Measurements from ENCODE around the gene NCS1. TPM values are rescaled to one million over a fixed set of nuclear protein-coding genes. Genes with fewer than 3 reads are reported as not detected.
A peak's percentile ranks its signal among the peaks of the same experiment; 100 is the strongest.

The NCS1 gene
- polyA plus RNA-seq, 3 donors, result 26.1 to 31.0 (median 28.7) TPM

DNA sequence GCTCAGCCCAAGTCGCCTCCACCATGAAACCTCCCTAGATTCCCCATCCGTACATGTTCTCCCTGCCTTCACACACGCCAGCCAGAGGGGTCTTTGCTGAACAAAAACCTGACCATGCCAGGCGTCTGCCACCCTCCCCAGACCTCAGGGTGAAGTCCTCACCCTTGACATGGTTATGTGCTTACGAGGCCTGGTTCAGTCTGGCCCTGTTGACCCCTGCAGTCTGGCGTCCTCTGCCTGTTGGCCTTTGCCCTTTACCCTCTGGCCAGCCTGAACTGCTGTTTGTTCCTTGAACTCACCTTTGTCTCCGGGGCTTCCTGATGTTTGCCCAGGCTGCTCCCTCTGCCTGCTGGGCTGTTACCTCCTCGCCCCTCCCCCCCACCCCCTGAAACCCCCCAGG, 29.8 kb downstream of the NCS1 start:
- no peak for DNase-seq (ENCODE audit: extremely low read depth in 1 of 11, low read depth in 9 of 11, low spot score in 4 of 11)

DNA sequence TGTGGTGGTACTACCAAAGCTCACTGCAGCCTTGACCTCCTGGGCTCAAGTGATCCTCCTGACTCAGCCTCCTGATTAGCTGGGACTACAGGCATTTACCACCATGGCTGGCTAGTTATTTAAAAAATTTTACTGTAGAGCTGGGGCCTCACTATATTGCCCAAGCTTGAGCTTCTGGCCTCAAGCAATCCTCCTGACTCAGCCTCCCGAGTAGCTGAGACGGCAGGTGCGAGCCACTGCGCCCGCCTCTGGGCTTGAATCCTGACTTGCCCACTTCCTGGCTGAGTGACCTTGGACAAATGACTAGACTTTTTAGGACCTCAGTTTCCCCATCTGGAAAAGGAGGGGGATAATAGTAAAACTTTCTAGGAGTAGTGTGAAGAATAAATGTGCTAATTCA, 32.1 kb downstream of the NCS1 start:
- DNase-seq (ENCODE audit: extremely low read depth in 1 of 11, low read depth in 9 of 11, low spot score in 4 of 11), result no peak

DNA sequence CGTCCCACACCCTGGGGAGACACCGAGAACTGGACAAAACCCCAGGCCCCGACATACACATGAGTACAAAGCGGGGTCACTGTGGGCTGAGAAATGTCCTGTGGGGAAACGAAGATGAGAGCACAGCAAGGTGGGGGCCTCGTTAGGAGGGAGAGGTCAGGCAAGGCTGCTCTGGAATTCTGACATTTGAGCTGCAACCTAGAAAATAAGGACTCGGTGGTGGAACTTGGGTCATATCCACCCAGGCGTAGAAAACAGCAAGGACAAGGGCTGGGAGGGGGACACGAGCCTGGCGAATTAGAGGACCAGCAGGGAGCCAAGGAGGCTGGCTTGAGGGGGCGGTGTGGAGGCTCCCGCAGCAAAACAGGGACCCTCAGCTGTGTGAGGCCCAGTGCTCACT, 32.8 kb downstream of the NCS1 start:
- no peak for DNase-seq (ENCODE audit: extremely low read depth in 1 of 11, low read depth in 9 of 11, low spot score in 4 of 11)

DNA sequence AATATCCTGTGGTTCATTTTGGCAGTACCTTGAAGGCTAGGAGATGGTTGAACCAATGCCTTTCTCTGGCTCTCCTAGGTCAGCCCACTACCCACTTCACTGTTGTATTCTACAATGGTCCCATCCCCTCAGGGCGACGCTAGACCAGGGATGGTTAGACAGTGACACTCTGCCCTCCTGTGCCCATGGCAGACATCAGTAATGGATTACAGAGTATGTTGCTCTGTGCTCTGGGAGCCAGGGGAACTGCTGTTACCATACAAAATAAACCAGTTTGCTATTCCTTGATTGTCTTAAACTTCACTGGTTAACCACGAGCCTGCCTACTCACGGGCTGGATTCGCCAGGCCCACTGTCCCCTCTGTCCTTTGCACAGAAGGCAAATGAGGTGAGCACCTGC, 33.7 kb downstream of the NCS1 start:
- DNase-seq (ENCODE audit: extremely low read depth in 1 of 11, low read depth in 9 of 11, low spot score in 4 of 11), result no peak

DNA sequence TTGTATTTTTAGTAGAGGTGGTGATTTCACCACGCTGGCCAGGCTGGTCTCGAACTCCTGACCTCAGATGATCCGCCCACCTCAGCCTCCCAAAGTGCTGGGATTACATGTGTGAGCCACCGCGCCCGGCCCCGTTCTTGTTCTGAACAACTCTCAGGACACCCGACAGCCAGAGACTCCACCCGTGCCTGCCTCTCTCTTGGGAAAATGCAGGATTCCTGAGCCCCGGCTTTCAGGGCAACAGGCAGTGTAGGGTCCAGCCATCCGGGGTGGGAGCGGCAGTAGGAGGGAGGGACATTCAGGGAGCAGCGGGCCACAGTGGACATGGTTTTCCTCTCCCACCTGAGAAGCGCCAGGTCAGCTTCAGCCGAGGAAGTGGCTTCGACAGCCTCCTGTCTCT, 34.4 kb downstream of the NCS1 start:
- no peak for DNase-seq (ENCODE audit: extremely low read depth in 1 of 11, low read depth in 9 of 11, low spot score in 4 of 11)

DNA sequence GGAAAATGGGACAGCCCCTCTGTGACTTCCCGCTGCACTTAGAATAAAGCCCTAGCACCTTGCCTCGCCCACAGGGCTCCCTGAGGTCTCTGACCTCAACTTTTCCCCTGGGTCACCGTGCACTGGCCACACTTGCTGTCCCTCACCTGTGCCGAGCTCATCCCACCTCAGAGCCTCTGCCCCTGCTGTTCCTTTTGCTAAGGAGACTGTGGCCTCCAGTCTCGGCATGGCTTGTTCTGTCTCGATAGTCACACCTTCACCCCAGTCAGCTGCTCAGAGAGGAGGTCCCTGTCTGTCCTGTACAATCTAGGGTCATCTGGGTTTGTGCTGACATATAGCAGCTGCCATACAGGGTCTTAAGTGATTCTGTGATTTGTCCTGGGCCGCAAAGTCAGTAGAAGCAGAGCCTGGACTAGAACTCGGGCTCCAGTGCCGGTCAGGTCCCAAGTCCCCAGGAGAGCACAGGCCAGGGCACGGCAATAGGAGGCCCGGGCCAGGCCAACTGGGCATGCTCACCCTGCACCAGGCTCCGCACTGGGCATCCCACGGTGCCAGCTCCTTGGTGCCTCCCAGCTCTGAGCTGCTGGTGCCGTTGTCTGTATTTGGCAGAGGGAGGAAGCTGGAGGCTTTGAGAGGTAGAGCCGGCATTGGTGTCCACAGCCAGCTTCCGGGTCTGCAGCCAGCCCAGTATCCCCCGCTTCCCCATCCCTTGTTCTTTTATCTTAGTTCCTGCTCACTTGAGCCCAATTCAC, 35.2 kb downstream of the NCS1 start:
- no peak for DNase-seq (ENCODE audit: extremely low read depth in 1 of 11, low read depth in 9 of 11, low spot score in 4 of 11)

DNA sequence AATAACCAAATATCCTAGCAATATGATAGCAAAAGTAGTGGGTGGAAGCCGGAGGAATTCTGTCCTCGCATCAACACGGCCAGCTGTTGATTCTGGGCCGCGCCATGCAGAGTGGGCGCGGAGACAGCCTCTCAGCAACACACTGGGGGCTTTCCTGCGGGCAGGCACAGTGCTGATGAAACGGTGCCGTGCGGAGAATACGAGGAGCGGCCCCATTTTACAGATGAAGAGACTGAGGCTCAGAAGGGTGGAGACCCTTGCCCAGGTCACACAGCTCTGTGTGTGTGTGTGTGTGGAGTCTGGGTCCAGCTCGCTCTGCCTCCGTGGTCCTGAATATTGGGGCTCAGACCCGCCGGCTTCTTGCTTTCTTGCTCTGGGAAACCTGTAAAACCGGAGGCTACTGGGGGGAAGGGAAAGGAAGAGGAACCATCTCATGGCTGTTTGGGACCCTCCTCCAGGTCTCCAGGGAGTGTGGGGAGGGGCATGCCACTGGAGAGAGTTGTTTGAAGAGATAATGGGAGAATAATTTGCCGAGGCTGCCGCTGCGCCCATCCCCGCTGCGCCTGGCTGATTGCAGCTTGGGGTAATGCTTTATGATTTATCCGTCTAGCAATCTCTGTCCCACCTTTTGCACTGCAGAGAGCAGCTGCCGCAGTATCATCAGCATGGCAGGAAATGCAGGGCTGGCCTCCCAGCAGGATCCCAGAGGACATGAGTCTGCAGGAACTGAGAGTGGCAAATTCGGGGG, 36.6 kb downstream of the NCS1 start:
- DNase-seq (ENCODE audit: extremely low read depth in 1 of 11, low read depth in 9 of 11, low spot score in 4 of 11), result no peak

DNA sequence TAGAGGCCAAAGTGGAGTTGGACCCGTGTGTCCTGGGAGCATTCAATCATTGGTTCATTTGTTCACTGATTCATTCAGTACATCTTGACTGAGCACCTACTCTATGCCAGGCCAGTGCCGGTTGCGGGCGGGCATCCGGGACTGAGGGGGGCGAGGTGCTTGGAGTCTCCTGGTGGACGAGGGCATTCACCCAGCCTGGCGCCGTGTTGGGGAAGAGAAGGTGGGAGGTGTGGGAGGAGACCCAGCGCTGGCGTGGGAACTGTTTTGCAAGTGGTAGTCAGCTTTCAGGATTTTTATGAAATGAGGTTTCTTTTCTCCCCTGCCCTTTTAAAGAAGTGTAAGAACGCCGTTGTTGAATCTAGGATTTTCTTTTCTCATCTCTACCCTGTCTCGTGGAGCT, 37.2 kb downstream of the NCS1 start:
- no peak for DNase-seq (ENCODE audit: extremely low read depth in 1 of 11, low read depth in 9 of 11, low spot score in 4 of 11)

DNA sequence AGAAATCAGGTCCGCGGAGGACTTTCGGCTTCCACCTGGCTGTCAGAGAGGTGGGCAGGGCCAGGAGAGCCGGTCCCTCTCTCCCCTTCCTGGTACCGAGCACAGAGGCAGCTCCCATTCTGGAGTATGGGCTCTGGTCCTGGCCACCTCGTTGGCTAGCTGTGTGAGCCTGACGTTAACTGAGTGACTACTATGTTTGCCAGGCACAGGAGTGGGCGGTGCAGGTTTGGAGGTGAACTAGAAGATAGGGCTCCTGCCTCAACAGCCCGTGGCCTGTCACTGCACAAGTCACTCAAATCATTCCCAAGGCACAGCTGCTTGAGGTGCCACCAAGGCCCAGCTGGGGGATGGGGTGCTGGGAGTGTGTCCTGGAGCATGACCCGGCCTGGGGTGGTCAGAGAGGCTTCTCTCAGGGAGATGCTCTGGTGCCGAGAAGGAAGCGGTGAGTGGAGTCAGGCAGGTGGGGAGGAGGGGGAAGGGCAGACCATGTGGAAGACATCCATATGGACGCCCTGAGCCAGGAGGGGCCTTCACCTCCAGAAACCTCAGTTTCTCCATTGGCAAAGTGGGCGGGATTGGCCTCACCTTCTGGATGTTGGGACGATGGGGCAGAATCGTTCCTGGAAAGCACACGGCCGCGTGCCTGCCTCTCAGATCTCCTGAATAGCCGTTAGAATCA, 39.5 kb downstream of the NCS1 start:
- DNase-seq (ENCODE audit: extremely low read depth in 1 of 11, low read depth in 9 of 11, low spot score in 4 of 11), result no peak

DNA sequence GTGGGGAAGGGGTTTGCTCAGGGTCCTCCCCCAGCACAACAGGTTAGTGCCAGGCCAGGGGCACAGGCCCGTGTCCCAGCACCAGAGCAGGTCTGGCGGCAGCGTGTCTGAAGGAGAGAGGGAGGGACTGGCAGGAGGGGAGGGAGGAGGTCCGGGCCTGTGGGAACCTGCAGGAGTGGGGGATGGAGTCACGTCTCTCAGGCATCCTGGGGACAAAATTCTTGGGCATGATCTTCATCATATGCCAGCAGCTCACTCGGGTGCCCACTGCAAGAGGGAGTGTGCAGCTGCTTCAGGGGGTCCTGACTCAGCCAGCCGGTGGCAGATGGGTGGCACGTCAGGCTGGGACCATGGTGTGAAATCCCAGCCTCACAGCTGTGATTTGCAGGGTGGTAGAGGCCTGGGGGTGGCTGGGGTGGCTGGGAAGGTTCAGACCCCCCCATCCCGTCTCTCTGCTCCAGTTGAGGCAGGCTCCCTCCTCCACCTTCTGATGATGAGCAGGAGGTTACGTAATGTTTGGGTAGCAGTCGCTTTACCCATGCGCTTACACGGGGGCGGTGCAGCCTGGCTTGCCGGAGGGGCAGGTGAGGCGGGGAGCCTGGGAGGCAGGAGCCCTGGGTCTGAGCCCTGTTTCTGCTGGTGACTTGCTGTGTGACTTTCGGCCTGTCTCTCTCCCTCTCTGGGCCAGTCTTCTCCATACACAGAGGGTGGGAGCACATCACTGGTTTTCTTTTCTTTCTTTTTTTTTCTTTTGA, 40.5 kb downstream of the NCS1 start:
- DNase-seq (ENCODE audit: extremely low read depth in 1 of 11, low read depth in 9 of 11, low spot score in 4 of 11), result no peak

DNA sequence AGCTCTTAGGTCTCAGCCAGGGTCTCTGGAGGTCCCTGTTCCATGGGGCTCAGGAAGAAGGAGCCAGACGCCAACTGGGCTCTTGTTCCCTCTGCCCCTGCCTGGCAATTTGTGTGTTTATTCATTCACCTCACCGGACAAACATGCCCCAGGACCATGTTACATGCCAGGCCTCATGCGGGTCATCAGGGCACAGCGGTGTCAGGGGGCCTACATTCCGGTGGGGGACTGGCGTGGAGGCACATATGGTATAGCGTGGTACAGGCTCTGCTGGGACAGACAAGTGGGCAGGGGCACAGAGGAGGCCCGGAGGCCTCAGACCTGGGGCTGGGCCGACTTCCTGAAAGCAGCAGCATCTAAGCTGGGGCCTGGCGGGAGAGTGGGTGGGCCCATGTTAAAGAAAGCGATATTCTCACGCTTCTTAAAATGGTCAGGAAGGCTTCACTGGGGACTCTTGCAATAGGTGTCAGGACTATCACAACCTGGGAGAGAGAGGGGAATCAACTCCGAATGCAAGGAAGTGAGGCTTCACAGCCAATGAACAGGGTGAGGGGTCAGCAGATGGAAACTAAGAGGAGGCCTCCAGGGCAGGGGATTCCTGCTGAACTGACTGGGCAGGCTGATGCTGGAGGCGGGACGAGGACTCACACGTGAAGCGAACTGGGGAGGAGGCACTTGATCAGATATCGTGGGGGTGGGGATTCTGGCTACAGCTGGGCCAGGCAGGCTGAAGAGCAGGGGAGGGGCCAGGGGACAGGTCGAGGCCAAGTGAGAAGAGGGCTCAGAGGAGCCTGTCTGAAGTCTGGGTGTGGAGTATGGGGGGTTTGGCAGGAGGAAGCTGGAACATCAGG, 41.9 kb downstream of the NCS1 start:
- no peak for DNase-seq (ENCODE audit: extremely low read depth in 1 of 11, low read depth in 9 of 11, low spot score in 4 of 11)

DNA sequence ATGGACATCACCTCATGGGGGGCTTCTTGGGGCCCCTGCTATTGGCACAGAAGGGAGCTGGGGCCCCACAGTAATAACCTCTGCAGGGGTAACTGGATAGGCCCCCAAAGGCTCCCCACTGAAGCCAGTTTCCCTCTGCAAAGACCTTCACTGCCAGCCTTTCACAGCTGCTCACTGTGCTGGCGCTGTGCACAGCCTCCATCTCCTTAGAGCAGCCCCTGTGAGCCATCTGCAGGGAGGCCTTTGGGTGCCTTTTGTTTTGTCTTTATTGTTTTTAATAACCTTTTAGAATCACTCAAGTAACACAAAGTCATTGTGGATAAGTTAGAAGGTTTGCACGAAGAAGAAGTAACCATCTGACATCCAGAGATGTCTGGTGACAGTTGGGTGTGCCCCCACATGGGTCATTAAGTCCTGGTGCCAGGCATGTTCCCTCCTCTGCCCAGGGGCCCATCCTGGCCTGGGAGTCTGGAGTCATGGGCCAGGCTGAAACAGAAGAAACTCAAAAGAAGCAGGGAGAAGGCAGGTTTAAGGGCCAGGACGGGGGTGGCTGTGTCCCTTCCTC, 42.7 kb downstream of the NCS1 start:
- no peak for DNase-seq (ENCODE audit: extremely low read depth in 1 of 11, low read depth in 9 of 11, low spot score in 4 of 11)

DNA sequence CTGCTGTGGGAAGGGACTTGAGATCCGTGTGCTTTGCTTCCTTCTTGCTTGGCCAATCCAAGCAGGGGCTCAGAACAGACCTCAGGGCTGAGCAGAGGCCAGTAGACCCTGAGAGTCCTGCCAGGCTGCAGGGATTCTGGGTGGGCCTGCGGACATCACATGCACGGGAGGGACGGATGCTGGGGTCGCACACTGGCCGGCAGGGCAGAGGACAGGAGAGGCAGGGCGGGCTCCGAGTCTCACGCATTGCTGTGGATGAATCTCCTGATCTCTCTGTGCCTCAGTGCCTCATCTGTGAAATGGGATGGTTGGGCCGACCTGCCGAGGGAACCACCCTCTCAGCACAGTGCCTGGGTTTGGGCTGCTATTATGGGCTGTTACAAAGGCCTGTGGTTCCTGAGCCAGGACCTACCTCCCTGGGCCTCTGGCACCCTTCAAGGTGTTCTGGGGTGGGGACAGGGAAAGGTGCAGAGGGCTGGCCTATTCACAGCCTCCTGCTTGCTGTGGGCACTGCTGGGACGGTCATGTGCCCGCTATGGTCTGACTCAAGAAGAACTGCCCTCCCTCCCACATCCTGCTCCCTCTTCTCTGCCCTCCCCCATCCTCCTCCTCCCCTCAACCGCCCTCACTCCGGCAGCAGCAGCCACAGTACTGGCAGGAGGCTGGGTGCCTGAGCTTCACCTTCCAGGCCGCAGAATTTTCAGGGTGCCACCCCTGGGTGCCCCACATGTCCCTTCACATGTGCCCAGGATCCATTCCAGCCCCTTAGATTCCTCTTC, 43.3 kb downstream of the NCS1 start:
- DNase-seq (ENCODE audit: extremely low read depth in 1 of 11, low read depth in 9 of 11, low spot score in 4 of 11), result no peak

DNA sequence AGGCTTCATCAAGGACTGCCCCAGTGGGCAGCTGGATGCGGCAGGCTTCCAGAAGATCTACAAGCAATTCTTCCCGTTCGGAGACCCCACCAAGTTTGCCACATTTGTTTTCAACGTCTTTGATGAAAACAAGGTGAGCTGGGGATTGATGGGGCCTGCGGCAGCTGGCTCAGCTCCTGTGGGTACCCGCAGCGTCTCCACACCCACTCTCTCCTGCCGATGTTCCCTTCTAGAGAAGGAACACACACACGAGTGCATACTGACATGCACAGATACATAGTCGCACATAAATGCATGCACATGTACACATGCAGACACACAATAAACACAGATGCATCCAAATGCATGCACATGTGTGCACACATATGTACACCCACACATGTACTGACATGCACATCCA, 45.6 kb downstream of the NCS1 start:
- no peak for DNase-seq (ENCODE audit: extremely low read depth in 1 of 11, low read depth in 9 of 11, low spot score in 4 of 11)

DNA sequence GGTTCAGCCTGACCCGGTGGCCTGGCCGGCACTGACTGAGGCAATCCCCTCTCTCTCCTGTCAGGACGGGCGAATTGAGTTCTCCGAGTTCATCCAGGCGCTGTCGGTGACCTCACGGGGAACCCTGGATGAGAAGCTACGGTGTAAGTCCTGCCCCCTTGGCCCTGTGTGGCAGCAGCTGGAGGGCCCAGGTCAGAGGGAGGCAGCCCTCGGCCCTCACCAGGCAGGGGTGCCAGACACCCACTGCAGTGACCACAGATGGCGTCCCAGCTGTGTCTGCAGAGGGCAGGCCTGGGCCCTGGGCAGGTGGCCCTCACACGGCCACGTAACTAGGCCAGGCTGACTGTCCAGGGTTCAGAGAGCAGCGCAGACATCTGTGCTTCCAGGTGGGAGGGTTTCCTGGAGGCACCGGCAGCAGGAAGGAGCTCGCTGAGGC, 47.5 kb downstream of the NCS1 start:
- DNase-seq (ENCODE audit: extremely low read depth in 1 of 11, low read depth in 9 of 11, low spot score in 4 of 11), result no peak

DNA sequence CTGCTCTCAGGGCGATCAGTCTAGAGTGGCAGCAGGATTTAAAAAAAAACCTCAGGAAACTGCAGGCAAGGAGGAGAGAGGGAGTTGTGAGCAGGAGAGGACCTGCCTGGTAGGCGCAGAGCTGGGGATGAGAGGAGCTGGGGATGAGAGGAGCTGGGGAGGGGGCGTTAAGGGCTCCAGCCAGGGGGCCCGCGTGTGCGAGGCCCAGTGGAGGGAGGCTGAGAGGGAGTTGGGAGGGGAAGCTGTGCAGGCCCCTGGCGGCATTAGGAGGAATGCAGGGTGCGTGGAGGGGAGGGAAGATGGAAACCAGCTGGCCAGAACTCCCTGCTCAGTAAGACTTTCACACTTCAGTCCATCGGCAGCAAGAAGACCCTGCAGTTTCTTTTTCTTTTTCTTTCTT, 48.1 kb downstream of the NCS1 start:
- DNase-seq (ENCODE audit: extremely low read depth in 1 of 11, low read depth in 9 of 11, low spot score in 4 of 11), result peak in 9 of 11 donors; percentile 75 to 92 (median 87)

DNA sequence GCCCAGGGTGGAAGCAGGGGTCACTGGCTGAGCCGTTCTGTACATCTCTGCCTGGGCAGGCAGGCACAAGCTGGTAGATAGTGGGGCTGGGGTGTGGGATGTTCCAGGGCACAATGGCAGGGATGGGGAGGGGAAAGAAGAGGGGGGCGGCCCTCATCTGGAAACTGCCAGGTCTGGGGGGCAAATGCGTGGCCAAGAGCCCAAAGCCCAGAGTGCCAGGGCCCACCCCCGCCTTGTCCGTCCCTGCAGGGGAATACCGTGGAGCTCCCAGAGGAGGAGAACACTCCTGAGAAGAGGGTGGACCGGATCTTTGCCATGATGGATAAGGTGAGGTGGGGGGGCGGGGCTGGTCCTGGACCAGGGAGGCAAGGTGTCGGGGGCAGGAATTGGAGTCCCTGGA, 50.6 kb downstream of the NCS1 start:
- DNase-seq (ENCODE audit: extremely low read depth in 1 of 11, low read depth in 9 of 11, low spot score in 4 of 11), result no peak

DNA sequence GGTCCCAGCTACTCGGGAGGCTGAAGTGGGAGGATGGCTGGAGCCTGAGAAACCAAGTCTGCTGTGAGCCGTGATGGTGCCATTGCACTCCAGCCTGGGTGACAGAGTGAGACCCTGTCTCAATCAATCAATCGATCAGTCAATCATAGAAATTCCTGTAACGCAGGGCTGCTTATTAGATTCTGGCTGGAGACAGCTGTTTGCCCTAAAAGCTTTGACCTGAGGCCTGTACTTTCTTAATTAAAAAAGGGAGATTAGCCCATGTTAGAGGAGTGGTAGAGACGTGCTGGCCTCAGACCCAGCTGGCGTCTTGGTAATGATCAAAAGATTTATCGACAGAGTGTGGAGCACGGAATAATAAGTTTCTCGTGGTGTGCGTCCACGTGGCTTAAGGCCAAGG, 52.9 kb downstream of the NCS1 start:
- DNase-seq (ENCODE audit: extremely low read depth in 1 of 11, low read depth in 9 of 11, low spot score in 4 of 11), result no peak

Measured in renal cortex interstitium (tissue), 11 donors.